Esophagus squamous epithelium (tissue), 5 donors: Measurements from ENCODE around the gene PUS1. TPM values are rescaled to one million over a fixed set of nuclear protein-coding genes. Genes with fewer than 3 reads are reported as not detected.

Experiments
- DNase-seq: peaks from one replicate; lab custom pipeline; 2025; lab: John Stamatoyannopoulos, UW
- H3K27ac ChIP-seq, 4 donors: fragments of 200-600 bp; sonication (generic); one replicate each; pipeline ENCODE4 v1.5.1; 2016 to 2019; ENCODE audit warnings: mild to moderate bottlenecking in 1 of 4
- H3K27me3 ChIP-seq, 4 donors: fragments of 200-600 bp; sonication (generic); 1 replicate in 3 of 4; 2 replicates in 1 of 4; pipeline versions ENCODE4 v1.5.1 to v1.6.0; 2017 to 2021; ENCODE audit warnings: antibody characterized with exemption in 1 of 4
- H3K36me3 ChIP-seq, 3 donors: fragments of 200-600 bp; sonication (generic); one replicate each; pipeline ENCODE4 v1.5.1; 2016 to 2019
- H3K4me1 ChIP-seq, 3 donors: fragments of 200-600 bp; sonication (generic); one replicate each; pipeline ENCODE4 v1.5.1; 2017 to 2019
- H3K4me3 ChIP-seq, 4 donors: fragments of 200-600 bp; sonication (generic); 1 replicate in 3 of 4; 2 replicates in 1 of 4; pipeline ENCODE4 v1.5.1; 2016 to 2019; ENCODE audit warnings: mild to moderate bottlenecking in 2 of 4, moderate library complexity in 1 of 4
- H3K9me3 ChIP-seq, 3 donors: fragments of 200-600 bp; sonication (generic); one replicate each; pipeline ENCODE4 v1.5.1; 2016 to 2019
- POLR2A ChIP-seq, 4 donors: fragments of 450-650 bp; IDR thresholded peaks; one replicate each; pipeline ENCODE4 v1.6.1; 2017; ENCODE audit warnings: antibody characterized with exemption in 4 of 4, mild to moderate bottlenecking in 4 of 4, moderate library complexity in 3 of 4
- WGBS, 2 donors: methylation state at CpG; one replicate each; pipeline ENCODE4 v1.1.5; 2018; 5-methylcytosine and 5-hydroxymethylcytosine counted together
- intact Hi-C: fragments of 100-400 bp; cut with DNase I; formaldehyde crosslinking; loops from one replicate; pipeline ENCODE4 v1.15.0; 2022
- total RNA-seq, 4 donors: library from RNA; depleted of rRNA; stranded (reverse); fragments of >200 nt; gene quantifications; one replicate each; pipeline ENCODE4 v1.1.0, GENCODE V29; 2016
- TF ChIP-seq, protein P1 (sequence below), 6 experiments: fragments of 450-650 bp in 4 of 6; fragments of 200-600 bp in 2 of 6; sonication (generic) in 2 of 6; IDR thresholded peaks; one replicate each; pipeline ENCODE4 v1.5.1; 2016 to 2019; ENCODE audit warnings: antibody characterized with exemption in 6 of 6, mild to moderate bottlenecking in 4 of 6, moderate library complexity in 4 of 6
- donor health status: DM: yes; HTN: yes; CAD: no.

Gene PUS1
- total RNA-seq, 4 donors from 2014 or later: 8.1 to 24.2 (median 19.8) TPM

DNA sequence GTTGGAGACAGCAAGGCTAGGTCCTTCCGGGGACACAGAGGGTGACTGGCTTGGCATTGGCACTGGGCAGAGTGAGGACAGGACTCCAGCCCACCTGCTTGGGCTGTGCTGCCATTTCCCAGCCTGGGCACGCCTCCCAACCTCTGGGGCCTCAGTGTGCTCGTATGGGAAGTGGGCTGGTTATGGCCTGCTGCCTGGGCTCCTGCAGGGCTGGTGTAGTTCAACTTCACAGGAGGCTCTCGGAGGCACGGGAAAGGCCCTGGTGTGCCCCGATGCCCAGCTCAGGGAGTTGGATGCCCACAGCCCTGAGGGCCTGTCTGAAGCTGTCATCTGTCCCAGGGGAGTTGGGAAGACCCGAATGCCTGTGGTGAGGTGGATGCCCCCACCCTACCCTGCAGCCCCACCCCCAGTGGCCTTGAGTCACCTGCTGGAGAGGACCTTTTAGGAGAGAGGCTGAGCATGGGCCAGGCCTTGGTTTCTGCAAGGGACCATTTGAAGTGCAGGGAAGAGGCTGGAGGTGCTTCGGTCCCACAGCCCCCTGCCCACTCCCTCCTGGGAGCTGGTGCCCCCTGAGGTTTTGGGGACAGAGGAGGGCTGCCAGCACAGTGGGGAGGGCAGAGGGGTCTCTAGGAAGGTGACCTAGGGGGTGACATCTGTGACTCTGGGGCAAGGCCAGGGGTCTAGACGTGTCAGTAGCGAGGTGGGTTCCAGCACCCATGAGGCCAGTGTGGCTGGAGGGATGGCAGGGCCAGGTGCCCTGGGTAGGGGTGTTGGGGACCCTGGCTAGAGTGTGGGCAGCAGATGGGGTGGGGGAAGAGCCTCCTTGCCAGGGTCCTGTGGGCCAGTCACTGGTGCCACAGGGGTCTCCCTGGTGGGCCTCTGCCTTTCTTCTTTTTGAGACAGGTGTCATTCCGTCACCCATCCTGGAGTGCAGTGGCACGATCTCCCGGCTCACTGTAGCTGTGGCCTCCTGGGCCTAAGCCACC lies 25.5 kb upstream of the PUS1 start:
- Histone ChIP-seq H3K27me3 (no peaks in the 10 kb centered on the region), H3K9me3 (no peaks in the 10 kb centered on the region), H3K4me3 (no peak overlapping the region), H3K4me1 (peaks cover 23 to 67% (median 34%) of the 10 kb centered on the region in 3 donors), H3K36me3 (peaks cover 3 to 37% (median 7%) of the 10 kb centered on the region in 3 donors), H3K27ac (peak overlapping the region in 1 of 4 donors; percentile 66)
- DNase-seq: no peak
- 100% methylated on average over 1 to 3 of the region's 13 CpGs for WGBS, 2 donors
- intact Hi-C loops: no loop called here
- TF ChIP-seq, protein P1, sequence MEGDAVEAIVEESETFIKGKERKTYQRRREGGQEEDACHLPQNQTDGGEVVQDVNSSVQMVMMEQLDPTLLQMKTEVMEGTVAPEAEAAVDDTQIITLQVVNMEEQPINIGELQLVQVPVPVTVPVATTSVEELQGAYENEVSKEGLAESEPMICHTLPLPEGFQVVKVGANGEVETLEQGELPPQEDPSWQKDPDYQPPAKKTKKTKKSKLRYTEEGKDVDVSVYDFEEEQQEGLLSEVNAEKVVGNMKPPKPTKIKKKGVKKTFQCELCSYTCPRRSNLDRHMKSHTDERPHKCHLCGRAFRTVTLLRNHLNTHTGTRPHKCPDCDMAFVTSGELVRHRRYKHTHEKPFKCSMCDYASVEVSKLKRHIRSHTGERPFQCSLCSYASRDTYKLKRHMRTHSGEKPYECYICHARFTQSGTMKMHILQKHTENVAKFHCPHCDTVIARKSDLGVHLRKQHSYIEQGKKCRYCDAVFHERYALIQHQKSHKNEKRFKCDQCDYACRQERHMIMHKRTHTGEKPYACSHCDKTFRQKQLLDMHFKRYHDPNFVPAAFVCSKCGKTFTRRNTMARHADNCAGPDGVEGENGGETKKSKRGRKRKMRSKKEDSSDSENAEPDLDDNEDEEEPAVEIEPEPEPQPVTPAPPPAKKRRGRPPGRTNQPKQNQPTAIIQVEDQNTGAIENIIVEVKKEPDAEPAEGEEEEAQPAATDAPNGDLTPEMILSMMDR (IDR thresholded peaks at IDR 0.05): no peak
- TF ChIP-seq POLR2A (IDR thresholded peaks at IDR 0.05): no peak

DNA sequence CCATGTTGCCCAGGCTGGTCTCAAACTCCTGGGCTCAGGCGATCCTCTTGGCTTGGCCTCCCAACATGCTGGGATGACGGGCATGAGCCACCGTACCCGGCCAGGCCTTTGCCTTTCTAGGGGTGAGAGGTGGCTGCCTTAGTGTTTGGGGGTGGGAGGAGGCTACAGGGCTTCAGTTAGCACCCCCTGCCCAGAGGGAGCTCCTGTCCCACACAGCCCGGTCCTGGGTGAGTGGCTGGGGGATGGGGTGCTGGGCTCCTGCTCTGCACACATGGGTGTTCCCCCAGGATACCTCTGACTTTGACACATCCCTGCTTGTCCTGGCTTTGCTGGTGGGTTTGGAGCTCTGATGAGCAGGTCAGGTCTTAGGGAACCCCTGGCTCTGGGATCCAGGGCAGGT lies 24.7 kb upstream of the PUS1 start:
- no peak for DNase-seq
- no peak overlapping the region for H3K4me3 ChIP-seq
- H3K36me3 ChIP-seq: peaks cover 11 to 41% (median 13%) of the 10 kb centered on the region in 3 donors
- no peak overlapping the region for H3K27ac ChIP-seq
- WGBS, 2 donors: no CpG with 5 or more reads among the region's 5 CpGs
- peaks cover 23 to 62% (median 33%) of the 10 kb centered on the region in 3 donors for H3K4me1 ChIP-seq
- TF ChIP-seq POLR2A (IDR thresholded peaks at IDR 0.05): no peak
- TF ChIP-seq, protein P1 (IDR thresholded peaks at IDR 0.05): no peak
- no peaks in the 10 kb centered on the region for H3K9me3 ChIP-seq
- no peaks in the 10 kb centered on the region for H3K27me3 ChIP-seq
- intact Hi-C loops: no loop called here

DNA sequence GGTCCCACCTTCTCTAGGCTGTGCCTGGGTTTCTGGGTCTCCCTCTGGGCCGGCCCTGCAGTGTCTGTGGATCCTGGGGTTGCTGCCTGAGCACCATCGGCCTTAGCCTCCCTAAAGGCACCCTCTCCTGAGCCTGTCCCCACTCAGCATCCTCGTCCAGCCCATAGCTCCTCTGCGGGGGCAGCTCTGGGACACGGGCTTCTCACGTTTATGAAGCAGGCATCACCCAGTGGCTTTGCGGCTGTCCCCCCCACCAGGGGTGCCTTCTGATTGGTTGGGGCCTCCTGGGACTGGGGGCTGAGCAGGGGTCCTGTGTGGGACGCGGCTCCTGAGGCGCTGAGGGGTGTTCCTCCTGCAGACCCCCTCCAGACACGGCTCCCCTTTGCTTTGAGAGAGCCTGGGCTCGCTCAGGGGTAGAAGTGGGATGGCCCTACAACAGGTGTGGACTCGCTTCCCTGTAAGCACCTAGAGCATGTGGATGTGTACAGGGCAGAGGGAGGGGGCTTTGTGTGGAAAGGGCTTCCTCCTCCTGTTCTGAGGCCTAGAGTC lies 23.9 kb upstream of the PUS1 start:
- TF ChIP-seq, protein P1 (IDR thresholded peaks at IDR 0.05): no peak
- TF ChIP-seq POLR2A (IDR thresholded peaks at IDR 0.05): no peak
- H3K27ac ChIP-seq: no peak overlapping the region
- DNase-seq: no peak
- intact Hi-C loops: no loop called here
- 80% methylated on average over 3 of the region's 13 CpGs; no CpG with 5 or more reads in 1 of the 2 donors for WGBS, 2 donors
- H3K4me1 ChIP-seq: peaks cover 23 to 54% (median 31%) of the 10 kb centered on the region in 3 donors
- no peaks in the 10 kb centered on the region for H3K27me3 ChIP-seq
- no peaks in the 10 kb centered on the region for H3K9me3 ChIP-seq
- peaks cover 17 to 45% (median 21%) of the 10 kb centered on the region in 3 donors for H3K36me3 ChIP-seq
- no peak overlapping the region for H3K4me3 ChIP-seq

DNA sequence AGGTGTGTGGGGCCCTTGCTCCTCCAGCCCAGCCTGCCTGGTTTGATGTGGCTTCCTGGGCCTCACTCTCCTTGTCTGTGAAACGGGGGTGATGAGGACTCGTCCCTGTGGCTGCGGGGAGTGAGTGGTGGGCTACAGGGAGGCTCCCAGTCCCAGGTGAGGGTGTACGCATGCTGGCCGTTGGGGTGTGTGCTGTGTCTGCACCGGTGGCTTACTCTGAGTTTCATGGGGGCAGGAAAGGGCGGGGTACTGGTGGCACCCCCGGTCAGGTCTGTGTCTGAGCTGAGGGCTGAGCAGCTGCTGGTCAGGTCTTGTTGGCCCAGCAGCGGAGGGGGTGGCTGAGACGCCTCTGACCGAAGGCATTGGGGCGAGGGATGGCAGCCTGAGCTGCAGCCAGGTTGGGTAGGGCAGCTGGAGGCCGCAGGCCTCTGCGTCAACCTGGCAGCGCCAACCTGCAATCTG lies 23.4 kb upstream of the PUS1 start:
- Histone ChIP-seq H3K9me3 (no peaks in the 10 kb centered on the region), H3K36me3 (peaks cover 22 to 50% (median 26%) of the 10 kb centered on the region in 3 donors), H3K4me1 (peaks cover 19 to 49% (median 27%) of the 10 kb centered on the region in 3 donors), H3K4me3 (no peak overlapping the region), H3K27me3 (no peaks in the 10 kb centered on the region), H3K27ac (no peak overlapping the region)
- 75% methylated on average over 4 of the region's 15 CpGs; no CpG with 5 or more reads in 1 of the 2 donors for WGBS, 2 donors
- DNase-seq: no peak
- intact Hi-C loops: no loop called here
- no peak for TF ChIP-seq POLR2A (IDR thresholded peaks at IDR 0.05)
- TF ChIP-seq, protein P1 (IDR thresholded peaks at IDR 0.05): no peak
